T1000 (cell line): ENCODE data around the gene HSD11B1.
"Not testable (repeated sequence)": the region's sequence is repeated elsewhere in the genome, so short reads cannot be mapped to it uniquely, and the experiment has no call there.

ENCODE experiments used
- DNase-seq: peaks from one replicate; lab custom pipeline; 2025; ENCODE audit warnings: mixed read lengths; lab: John Stamatoyannopoulos, UW

HSD11B1 gene

GRCh38 chr1:209691237-209691636 lies 13.4 kb upstream of the HSD11B1 start:
- DNase-seq = no peak

- no peak for DNase-seq
Measured at GRCh38 chr1:209692296-209692695, 12.3 kb upstream of the HSD11B1 start.

- peak; percentile 68 for DNase-seq
Measured at GRCh38 chr1:209692745-209693504, 11.7 kb upstream of the HSD11B1 start.

- DNase-seq = no peak
Measured at GRCh38 chr1:209696673-209697072, 8.0 kb upstream of the HSD11B1 start.

- DNase-seq = no peak
Measured at GRCh38 chr1:209697126-209697525, 7.5 kb upstream of the HSD11B1 start.

GRCh38 chr1:209700686-209701085 lies 4.0 kb upstream of the HSD11B1 start:
- not testable (repeated sequence) for DNase-seq

- DNase-seq = no peak
Measured at GRCh38 chr1:209702832-209703231, 1.8 kb upstream of the HSD11B1 start.

GRCh38 chr1:209703834-209704504 lies 677 bp upstream of the HSD11B1 start:
- no peak for DNase-seq

- DNase-seq = no peak
Measured at GRCh38 chr1:209705033-209705598, 470 bp downstream of the HSD11B1 start.

- no peak for DNase-seq
Measured at GRCh38 chr1:209706622-209707021, 2.0 kb downstream of the HSD11B1 start.

GRCh38 chr1:209707308-209707707 lies 2.7 kb downstream of the HSD11B1 start:
- DNase-seq = no peak

GRCh38 chr1:209708297-209708696 lies 3.7 kb downstream of the HSD11B1 start:
- no peak for DNase-seq

GRCh38 chr1:209710093-209710492 lies 5.4 kb downstream of the HSD11B1 start:
- no peak for DNase-seq

GRCh38 chr1:209710847-209711246 lies 6.2 kb downstream of the HSD11B1 start:
- no peak for DNase-seq

- DNase-seq = no peak
Measured at GRCh38 chr1:209714338-209714737, 9.7 kb downstream of the HSD11B1 start.

- DNase-seq = no peak
Measured at GRCh38 chr1:209715314-209715713, 10.7 kb downstream of the HSD11B1 start.

GRCh38 chr1:209717818-209718217 lies 13.2 kb downstream of the HSD11B1 start:
- DNase-seq = no peak

- DNase-seq = no peak
Measured at GRCh38 chr1:209720326-209720725, 15.7 kb downstream of the HSD11B1 start.

- no peak for DNase-seq
Measured at GRCh38 chr1:209720826-209721225, 16.2 kb downstream of the HSD11B1 start.

- DNase-seq = no peak
Measured at GRCh38 chr1:209721323-209721722, 16.7 kb downstream of the HSD11B1 start.

GRCh38 chr1:209723265-209723664 lies 18.6 kb downstream of the HSD11B1 start:
- no peak for DNase-seq

GRCh38 chr1:209723756-209724693 lies 19.4 kb downstream of the HSD11B1 start:
- no peak for DNase-seq
